NOMO-1 treated with DMSO at 0.1 percent for 48 hours (cell line): Measurements from ENCODE around the gene MRFAP1.
"Not testable (repeated sequence)": the region's sequence is repeated elsewhere in the genome, so short reads cannot be mapped to it uniquely, and the experiment has no call there.

Experiments used
- DNase-seq: peaks from one replicate; lab custom pipeline; 2025; ENCODE audit not compliant: unreplicated experiment; lab: John Stamatoyannopoulos, UW

The MRFAP1 gene

GRCh38 chr4:6633091-6633906, 7.2 kb upstream of the MRFAP1 start:
- peak; percentile 90 for DNase-seq

GRCh38 chr4:6634746-6635145, 5.7 kb upstream of the MRFAP1 start:
- DNase-seq = no peak

GRCh38 chr4:6639137-6639680, 1.3 kb upstream of the MRFAP1 start:
- DNase-seq = no peak

GRCh38 chr4:6641164-6641970, 882 bp downstream of the MRFAP1 start:
- peak; percentile 19 for DNase-seq

DNA sequence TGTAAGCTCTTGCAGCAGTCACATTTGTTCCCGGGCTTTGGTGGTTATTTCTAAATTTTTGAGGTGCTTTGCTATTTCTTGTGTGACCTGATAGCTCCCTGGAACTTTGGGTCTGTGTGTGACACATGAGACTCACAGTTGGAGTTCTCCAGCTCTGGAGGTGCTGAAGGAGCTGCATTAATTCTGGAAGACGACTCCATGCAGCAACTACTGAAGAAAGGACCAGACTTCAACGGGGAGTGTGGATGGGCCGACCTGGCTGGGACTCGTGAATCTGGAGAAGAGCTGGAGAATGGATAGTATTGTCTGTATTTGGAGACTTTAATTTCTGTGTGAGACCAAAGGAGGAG, 1.5 kb downstream of the MRFAP1 start:
- no peak for DNase-seq

DNA sequence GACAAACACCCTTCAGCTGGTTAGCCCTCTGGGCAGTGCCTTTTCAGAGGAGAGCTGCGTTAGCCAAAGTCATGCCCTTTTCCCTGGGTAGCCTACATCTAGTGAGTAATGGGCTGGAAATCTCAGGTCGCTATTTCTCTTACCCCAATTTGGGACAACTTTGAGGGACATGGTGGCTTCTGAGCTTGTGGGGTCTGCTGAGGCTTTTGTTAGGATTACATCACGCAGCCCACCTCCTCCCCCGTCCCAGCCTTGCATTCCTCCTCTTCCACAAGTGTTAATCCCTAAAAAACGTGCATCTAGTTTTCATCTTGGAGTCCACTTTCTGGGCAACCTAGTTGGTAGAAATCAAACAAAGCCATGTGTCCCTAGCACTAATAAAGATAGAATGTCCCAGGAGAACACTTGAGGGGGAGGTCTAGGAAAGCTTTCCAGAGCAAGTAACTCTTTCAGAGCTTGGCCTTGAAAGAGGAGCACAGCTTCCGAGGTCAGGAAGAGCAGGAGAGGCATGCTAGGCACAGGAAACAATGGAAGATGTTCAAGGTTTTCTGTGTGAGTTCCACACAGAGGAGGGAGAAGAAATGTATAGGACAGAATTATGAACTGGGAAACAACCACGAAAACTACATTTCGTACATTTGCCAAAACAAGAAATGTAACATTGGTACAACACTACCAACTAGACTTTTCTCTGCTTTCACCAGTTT, 2.8 kb downstream of the MRFAP1 start:
- DNase-seq = no peak

GRCh38 chr4:6644792-6645530, 4.5 kb downstream of the MRFAP1 start:
- no peak for DNase-seq

GRCh38 chr4:6647169-6647568, 6.7 kb downstream of the MRFAP1 start:
- DNase-seq = no peak

GRCh38 chr4:6647582-6648230, 7.2 kb downstream of the MRFAP1 start:
- no peak for DNase-seq

- DNase-seq = no peak
These were observed 8.7 kb downstream of the MRFAP1 start for GRCh38 chr4:6649216-6649615.

GRCh38 chr4:6654211-6654610, 13.7 kb downstream of the MRFAP1 start:
- not testable (repeated sequence) for DNase-seq

DNA sequence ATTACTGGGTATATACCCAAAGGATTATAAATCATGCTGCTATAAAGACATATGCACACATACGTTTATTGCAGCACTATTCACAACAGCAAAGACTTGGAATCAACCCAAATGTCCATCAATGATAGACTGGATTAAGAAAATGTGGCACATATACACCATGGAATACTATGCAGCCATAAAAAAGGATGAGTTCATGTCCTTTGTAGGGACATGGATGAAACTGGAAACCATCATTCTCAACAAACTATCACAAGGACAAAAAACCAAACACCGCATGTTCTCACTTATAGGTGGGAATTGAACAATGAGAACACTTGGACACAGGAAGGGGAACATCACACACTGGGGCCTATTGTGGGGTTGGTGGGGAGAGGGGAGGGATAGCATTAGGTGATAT, 14.8 kb downstream of the MRFAP1 start:
- DNase-seq = not testable (repeated sequence)

- DNase-seq = no peak
These were observed 15.4 kb downstream of the MRFAP1 start for GRCh38 chr4:6655924-6656323.

GRCh38 chr4:6657242-6658208, 17.0 kb downstream of the MRFAP1 start:
- no peak for DNase-seq

- DNase-seq = no peak
These were observed 17.7 kb downstream of the MRFAP1 start for GRCh38 chr4:6658209-6658595.

DNA sequence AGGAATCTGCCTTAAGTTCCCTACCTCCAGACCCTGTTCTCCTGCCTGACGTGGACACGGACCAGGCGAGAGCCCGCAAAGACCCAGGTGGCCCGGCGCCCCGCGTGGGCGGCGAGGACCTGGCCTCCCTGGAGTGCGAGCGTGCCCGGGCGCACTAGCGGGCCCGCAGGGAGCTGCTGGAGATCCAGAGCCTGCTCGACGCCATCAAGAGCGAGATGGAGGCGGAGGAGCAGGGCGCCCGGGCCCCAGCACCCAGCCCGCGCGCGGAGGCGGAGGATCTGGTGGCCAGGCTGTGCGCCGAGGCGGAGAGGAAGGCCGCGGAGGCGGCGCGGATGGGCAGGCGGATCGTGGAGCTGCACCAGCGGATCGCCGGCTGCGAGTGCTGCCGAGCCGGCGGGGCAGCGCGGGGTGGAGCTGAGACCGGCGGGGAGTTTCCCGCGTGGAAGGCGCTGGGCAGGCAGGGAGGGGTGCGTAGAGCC, 18.2 kb downstream of the MRFAP1 start:
- no peak for DNase-seq

DNA sequence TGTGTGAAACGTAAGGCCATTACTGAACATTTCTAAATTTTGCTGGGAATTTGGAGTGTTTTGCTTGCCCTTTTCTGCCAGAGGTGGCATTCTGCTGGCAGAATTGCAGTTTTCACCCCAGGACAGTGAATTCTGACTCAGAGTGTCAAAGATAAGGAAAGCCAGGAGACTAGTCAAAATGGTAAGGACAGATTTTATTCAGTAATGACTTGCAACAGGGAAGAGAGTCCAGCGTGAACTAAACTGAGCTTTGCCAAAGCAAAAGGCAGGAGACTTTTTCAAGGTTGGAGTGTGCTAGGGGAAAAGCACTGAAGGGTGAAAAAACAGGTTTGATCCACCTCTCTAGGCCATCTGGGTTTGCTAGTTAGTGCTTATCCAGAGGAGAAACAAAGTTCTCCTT, 19.4 kb downstream of the MRFAP1 start:
- no peak for DNase-seq

DNA sequence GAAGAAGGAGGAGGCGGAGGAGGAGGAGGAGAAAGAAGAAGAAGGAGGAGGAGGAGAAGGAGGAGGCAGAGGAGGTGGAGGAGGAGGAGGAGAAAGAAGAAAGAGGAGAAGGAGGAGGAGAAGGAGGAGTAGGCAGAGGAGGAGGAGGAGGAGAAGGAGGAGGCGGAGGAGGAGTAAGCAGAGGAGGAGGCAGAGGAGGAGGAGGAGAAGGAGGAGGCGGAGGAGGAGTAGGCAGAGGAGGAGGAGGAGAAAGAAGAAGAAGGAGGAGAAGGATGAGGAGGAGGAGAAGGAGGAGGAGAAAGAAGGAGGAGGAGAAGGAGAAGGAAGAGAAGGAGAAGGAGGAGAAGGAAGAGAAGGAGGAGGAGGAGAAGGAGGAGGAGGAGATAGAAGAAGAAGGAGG, 19.9 kb downstream of the MRFAP1 start:
- DNase-seq = no peak

DNA sequence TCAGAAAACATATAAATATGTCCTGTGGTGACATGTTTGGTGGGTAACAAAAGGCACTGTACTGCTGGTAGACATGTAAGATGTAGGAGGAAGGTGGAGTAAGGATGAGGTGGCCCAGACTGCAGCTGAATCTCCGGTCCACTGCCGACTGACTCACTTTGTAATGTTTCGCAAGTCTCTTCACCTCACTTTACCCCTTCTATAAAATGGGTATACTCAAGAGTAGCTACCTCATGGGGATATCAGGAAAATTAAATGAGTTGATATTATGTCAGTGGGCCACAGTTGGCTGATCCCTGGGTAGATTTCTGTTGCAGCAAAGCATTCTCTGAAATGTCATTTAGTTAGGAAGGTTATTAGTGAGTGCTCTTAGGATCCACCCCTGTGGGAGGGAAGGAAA, 22.1 kb downstream of the MRFAP1 start:
- DNase-seq = no peak
